ENCODE data around the gene HDAC4. TPM values are rescaled to one million over a fixed set of nuclear protein-coding genes. Genes with fewer than 3 reads are reported as not detected.

HDAC4 gene
- 11.3 and 25.7 TPM in 2 replicates for total RNA-seq

DNA sequence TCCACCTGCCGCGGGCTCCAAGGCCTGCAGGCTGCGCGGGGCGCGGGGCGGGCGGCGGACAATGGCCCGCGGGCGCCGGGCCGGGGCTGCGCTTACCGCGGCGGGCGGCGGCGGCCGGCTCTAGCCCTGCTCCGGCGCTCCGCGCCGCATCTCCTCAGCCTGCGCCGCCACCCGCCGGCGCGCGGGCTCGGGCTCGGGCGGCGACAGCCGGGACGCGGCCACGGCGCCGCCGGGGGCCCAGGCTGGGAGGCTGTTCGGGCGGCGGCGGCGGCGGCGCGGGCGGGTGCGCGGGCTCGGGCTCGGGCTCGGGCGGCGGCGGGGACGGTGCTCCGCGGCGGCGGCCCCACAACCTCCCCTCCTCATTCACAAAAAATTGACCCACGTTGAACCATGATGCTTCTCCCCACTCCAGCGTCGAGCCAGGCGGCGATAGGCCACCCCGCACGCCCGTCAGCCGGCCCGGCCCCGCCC lies at the start of gene HDAC4:
Gene HDAC4 (minus strand): TSS at position 425 of the 471 bp plus-strand sequence. CDS start 48,321 bp downstream, outside the sequence.

Data from myometrial cell (primary cell).